ENCODE results near the gene CRYBB3. TPM values are rescaled to one million over a fixed set of nuclear protein-coding genes. Genes with fewer than 3 reads are reported as not detected.

The CRYBB3 gene
- total RNA-seq, 1 experiment from 2014 or later: 0.48 TPM

DNA sequence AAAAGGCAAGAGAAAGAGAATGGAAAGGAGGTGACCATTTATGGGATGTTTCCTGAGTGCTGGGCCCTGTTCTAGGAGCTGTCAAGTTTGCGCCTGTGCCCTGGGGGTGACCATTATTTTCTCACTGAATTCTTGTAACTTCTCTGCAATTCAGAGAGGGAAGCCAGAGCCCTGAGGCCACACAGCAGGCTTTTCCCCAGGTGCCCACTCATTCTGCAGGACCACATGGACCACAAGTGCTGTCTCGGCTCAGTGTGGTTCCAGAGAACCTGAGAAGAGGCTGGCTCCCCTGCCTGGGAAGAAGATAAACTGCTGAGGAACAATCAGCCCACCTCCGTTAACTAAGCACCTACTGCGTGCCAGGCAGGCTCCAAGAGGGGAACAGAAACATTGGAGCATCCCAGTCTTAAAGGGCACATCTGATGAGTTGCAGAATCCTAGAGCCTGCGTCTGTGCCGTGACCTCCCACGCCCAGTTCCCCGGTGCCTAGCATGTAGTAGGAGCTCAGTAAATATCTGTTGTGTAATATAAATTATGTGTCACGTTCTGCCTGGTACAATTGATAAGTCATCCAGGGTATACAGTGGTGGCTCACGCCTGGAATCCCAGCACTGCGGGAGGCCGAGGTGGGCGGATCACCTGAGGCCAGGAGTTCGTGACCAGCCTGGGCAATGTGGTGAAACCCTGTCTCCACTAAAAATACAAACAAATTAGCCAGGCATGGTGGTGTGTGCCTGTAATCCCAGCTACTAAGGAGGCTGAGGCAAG lies 31.6 kb upstream of the CRYBB3 start (continued):
- TF ChIP-seq, protein P1, sequence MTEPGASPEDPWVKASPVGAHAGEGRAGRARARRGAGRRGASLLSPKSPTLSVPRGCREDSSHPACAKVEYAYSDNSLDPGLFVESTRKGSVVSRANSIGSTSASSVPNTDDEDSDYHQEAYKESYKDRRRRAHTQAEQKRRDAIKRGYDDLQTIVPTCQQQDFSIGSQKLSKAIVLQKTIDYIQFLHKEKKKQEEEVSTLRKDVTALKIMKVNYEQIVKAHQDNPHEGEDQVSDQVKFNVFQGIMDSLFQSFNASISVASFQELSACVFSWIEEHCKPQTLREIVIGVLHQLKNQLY (CRISPR knock-in tag; IDR thresholded peaks at IDR 0.05): no peak

GRCh38 chr22:25169278-25170031 lies 30.2 kb upstream of the CRYBB3 start:
- H3K27ac Mint-ChIP-seq: no peak overlapping the region

GRCh38 chr22:25170426-25170980 lies 29.2 kb upstream of the CRYBB3 start:
- CTCF ChIA-PET: interaction anchor here (1.5 kb wide), 1 partner anchor 89 kb away, joined by 4 read pairs; no protein-coding TSS in a partner anchor
- peaks cover 8% of the 10 kb centered on the region for H3K4me1 Mint-ChIP-seq
- no peak for TF ChIP-seq TEAD1 (CRISPR knock-in tag; IDR thresholded peaks at IDR 0.05)
- TF ChIP-seq, protein P2, sequence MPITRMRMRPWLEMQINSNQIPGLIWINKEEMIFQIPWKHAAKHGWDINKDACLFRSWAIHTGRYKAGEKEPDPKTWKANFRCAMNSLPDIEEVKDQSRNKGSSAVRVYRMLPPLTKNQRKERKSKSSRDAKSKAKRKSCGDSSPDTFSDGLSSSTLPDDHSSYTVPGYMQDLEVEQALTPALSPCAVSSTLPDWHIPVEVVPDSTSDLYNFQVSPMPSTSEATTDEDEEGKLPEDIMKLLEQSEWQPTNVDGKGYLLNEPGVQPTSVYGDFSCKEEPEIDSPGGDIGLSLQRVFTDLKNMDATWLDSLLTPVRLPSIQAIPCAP (CRISPR knock-in tag; IDR thresholded peaks at IDR 0.05): no peak
- TF ChIP-seq MXD4 (CRISPR knock-in tag; IDR thresholded peaks at IDR 0.05; ENCODE audit: borderline replicate concordance): no peak
- no peak for TF ChIP-seq SMAD3 (CRISPR knock-in tag; IDR thresholded peaks at IDR 0.05; ENCODE audit: borderline replicate concordance)
- TF ChIP-seq FOXK1 (CRISPR knock-in tag; IDR thresholded peaks at IDR 0.05): no peak
- TF ChIP-seq NR2C2 (CRISPR knock-in tag; IDR thresholded peaks at IDR 0.05): no peak
- no peak for TF ChIP-seq ZBTB43 (CRISPR knock-in tag; IDR thresholded peaks at IDR 0.05)
- no peak for TF ChIP-seq ZNF138 (CRISPR knock-in tag; conservative IDR thresholded peaks at IDR 0.05)
- no peak for TF ChIP-seq ATF6 (CRISPR knock-in tag; IDR thresholded peaks at IDR 0.05)
- no peak for TF ChIP-seq E2F1 (CRISPR knock-in tag; IDR thresholded peaks at IDR 0.05)

More at GRCh38 chr22:25169278-25170031, 30.2 kb upstream of the CRYBB3 start:
- no peaks in the 10 kb centered on the region for H3K27me3 Mint-ChIP-seq (ENCODE audit: low read depth)
- peaks cover 3% of the 10 kb centered on the region; the same call in 1 of the 2 replicates for H3K4me1 Mint-ChIP-seq
- peaks cover under 1% of the 10 kb centered on the region; the same call in 1 of the 2 replicates for H3K36me3 Mint-ChIP-seq
- ATAC-seq: no peak
- POLR2A ChIA-PET: no interaction called here
- CTCF ChIA-PET: interaction anchor here (1.0 to 1.5 kb wide), 3 partner anchors 10 to 112 kb away, joined by 4 read pairs; no protein-coding TSS in a partner anchor
- no peak for TF ChIP-seq SMAD3 (CRISPR knock-in tag; IDR thresholded peaks at IDR 0.05; ENCODE audit: borderline replicate concordance)
- no peak for TF ChIP-seq ATF1 (CRISPR knock-in tag; IDR thresholded peaks at IDR 0.05)
- no peak for TF ChIP-seq STAT6 (CRISPR knock-in tag; conservative IDR thresholded peaks at IDR 0.05; ENCODE audit: low read depth)
- no peak for TF ChIP-seq ZNF423 (CRISPR knock-in tag; IDR thresholded peaks at IDR 0.05)
- TF ChIP-seq, protein P2 (CRISPR knock-in tag; IDR thresholded peaks at IDR 0.05): no peak
- TF ChIP-seq ZNF219 (CRISPR knock-in tag; IDR thresholded peaks at IDR 0.05; ENCODE audit: borderline replicate concordance): no peak
- TF ChIP-seq USF1 (CRISPR knock-in tag; IDR thresholded peaks at IDR 0.05): no peak
- H3K9me3 Mint-ChIP-seq: no peaks in the 10 kb centered on the region
- no peak for DNase-seq (ENCODE audit: low spot score)
- H3K4me3 Mint-ChIP-seq: no peak overlapping the region

More at GRCh38 chr22:25170426-25170980, 29.2 kb upstream of the CRYBB3 start:
- peak overlapping the region; percentile 40; the same call in 1 of the 2 replicates for H3K27ac Mint-ChIP-seq
- H3K9me3 Mint-ChIP-seq: no peaks in the 10 kb centered on the region
- ATAC-seq (no peak), DNase-seq (ENCODE audit: low spot score) (no peak)
- no peaks in the 10 kb centered on the region for H3K27me3 Mint-ChIP-seq (ENCODE audit: low read depth)
- H3K36me3 Mint-ChIP-seq: peaks cover 5% of the 10 kb centered on the region; the same call in 1 of the 2 replicates
- no peak overlapping the region for H3K4me3 Mint-ChIP-seq
- POLR2A ChIA-PET: no interaction called here

All from WTC11 (cell line).